Spleen (tissue), 13 donors: Measurements from ENCODE around the gene KRT20. TPM values are rescaled to one million over a fixed set of nuclear protein-coding genes. Genes with fewer than 3 reads are reported as not detected.

Experiments
- DNase-seq: peaks from one replicate; pipeline ENCODE4 v3.0.0-alpha.2; 2020
- H3K27ac ChIP-seq, 8 donors: fragments of 200-600 bp; sonication (generic) in 7 of 8; 1 replicate in 4 of 8; 2 replicates in 4 of 8; pipeline versions ENCODE4 v1.5.0 to v1.8.0; 2016 to 2021; ENCODE audit warnings: inconsistent platforms in 4 of 8, mild to moderate bottlenecking in 4 of 8, moderate library complexity in 1 of 8
- H3K27me3 ChIP-seq, 7 donors: fragments of 200-600 bp; sonication (generic) in 6 of 7; replicated peaks in 1 of 7; 1 replicate in 4 of 7; 2 replicates in 3 of 7; pipeline versions ENCODE4 v1.5.0 to v1.8.0; 2016 to 2021; ENCODE audit warnings: inconsistent platforms in 3 of 7, mild to moderate bottlenecking in 1 of 7
- H3K36me3 ChIP-seq, 6 donors: fragments of 200-600 bp; sonication (generic) in 5 of 6; 1 replicate in 4 of 6; 2 replicates in 2 of 6; pipeline versions ENCODE4 v1.5.0 to v1.8.0; 2016 to 2021; ENCODE audit warnings: inconsistent platforms in 2 of 6
- H3K4me1 ChIP-seq, 6 donors: fragments of 200-600 bp; sonication (generic) in 5 of 6; 1 replicate in 3 of 6; 2 replicates in 3 of 6; pipeline versions ENCODE4 v1.5.0 to v1.8.0; 2016 to 2021; ENCODE audit warnings: inconsistent platforms in 3 of 6
- H3K4me3 ChIP-seq, 8 donors: fragments of 200-600 bp; sonication (generic) in 7 of 8; 1 replicate in 4 of 8; 2 replicates in 4 of 8; pipeline versions ENCODE4 v1.5.0 to v1.8.0; 2016 to 2021; ENCODE audit warnings: inconsistent platforms in 4 of 8, mild to moderate bottlenecking in 4 of 8, moderate library complexity in 2 of 8
- H3K9me3 ChIP-seq, 8 donors: fragments of 200-600 bp; sonication (generic) in 7 of 8; 1 replicate in 4 of 8; 2 replicates in 4 of 8; pipeline versions ENCODE4 v1.5.0 to v1.8.0; 2016 to 2021; ENCODE audit warnings: inconsistent platforms in 4 of 8
- CTCF ChIP-seq, 11 experiments: fragments of 200-600 bp in 7 of 11; fragments of 450-650 bp in 4 of 11; sonication (generic) in 4 of 11; IDR thresholded peaks in 8 of 11; conservative IDR thresholded peaks in 3 of 11; 1 replicate in 7 of 11; 2 replicates in 4 of 11; pipeline versions ENCODE4 v1.4.0 to v1.8.0; 2016 to 2021; ENCODE audit warnings: antibody characterized with exemption in 11 of 11, inconsistent platforms in 4 of 11, mild to moderate bottlenecking in 1 of 11
- POLR2A ChIP-seq, 3 donors: fragments of 450-650 bp; IDR thresholded peaks; one replicate each; pipeline ENCODE4 v1.5.1; 2017; ENCODE audit warnings: antibody characterized with exemption in 3 of 3, mild to moderate bottlenecking in 1 of 3
- POLR2AphosphoS5 ChIP-seq, 3 donors: sonication (generic); formaldehyde crosslinking; IDR thresholded peaks; one replicate each; pipeline ENCODE4 v1.5.1; 2017; ENCODE audit warnings: antibody characterized with exemption in 3 of 3
- WGBS, 5 donors: extraction: QIAGEN DNeasy Blood & Tissue Kit in 3 of 5; methylation state at CpG; one replicate each; pipeline versions ENCODE4 v1.1.5 to v1.1.7; 2013 to 2018; 5-methylcytosine and 5-hydroxymethylcytosine counted together
- intact Hi-C: fragments of 100-400 bp; cut with DNase I; formaldehyde crosslinking; loops from one replicate; pipeline ENCODE4 v1.15.0; 2023; ENCODE audit warnings: low total_unique reads
- long read RNA-seq, 2 donors: transcript quantifications; one replicate each; lab custom pipeline, GENCODE V29; 2026
- polyA plus RNA-seq, 3 donors: library from polyadenylated mRNA; stranded (reverse); fragments of 200-250 nt; gene quantifications; one replicate each; pipeline ENCODE4 v1.2.1, GENCODE V29; 2013
- total RNA-seq, 7 donors: library from RNA; depleted of rRNA in 3 of 7; stranded (reverse); fragments of >200 nt in 3 of 7; fragmentation: NEBNext Ultra II Directional in 4 of 7; extraction: Animal tissue kit (Norgen Biotek cat#: 25700) in 4 of 7; gene quantifications; one replicate each; pipeline versions ENCODE4 v1.1.0 to v1.2.1, GENCODE V29; 2016 to 2021
- donor health status: healthy with polysubstance abuse.
- donor health status: DM: no; HTN: no; CAD: no; lungs with moderate emphysema.
- donor health status: DM: no; HTN: no; CAD: no.
- donor health status: Bipolar disorder and iron deficiency.
- donor health status: healthy.
- donor health status: DM: no; HTN: no; CAD: no.
- donor health status: DM: yes; HTN: yes; CAD: no.

The KRT20 gene
- total RNA-seq = not detected
- under 1 TPM in 2 of 3 donors, not detected in 1; 0.07 to 0.45 TPM for polyA plus RNA-seq
- long read RNA-seq, donor 1 = 0 reads
- long read RNA-seq, donor 2 = 0 reads

GRCh38 chr17:40884708-40885512 is at the start of gene KRT20:
TSS of gene KRT20 (minus strand) at chr17:40885242. CDS start at chr17:40885185, 57 bp downstream.
- Histone ChIP-seq H3K27ac (no peak within 1 kb of the TSS), H3K27me3 (peaks cover 0 to 45% (median 10%) of the 10 kb centered on the region in 7 donors), H3K4me3 (no peak within 1 kb of the TSS), H3K4me1 (no peaks in the 10 kb centered on the region), H3K36me3 (no peaks in the 10 kb centered on the region), H3K9me3 (no peaks in the 10 kb centered on the region)
- DNase-seq = no peak
- 85 to 94% (median 90%) methylated on average over 23 of the region's 23 CpGs for WGBS, 5 donors
- intact Hi-C loops = no loop called here
- TF ChIP-seq CTCF (IDR thresholded peaks at IDR 0.05 in 8 of 11, conservative IDR thresholded peaks at IDR 0.05 in 3 of 11) = no peak
- no peak for TF ChIP-seq POLR2A (IDR thresholded peaks at IDR 0.05)
- no peak for TF ChIP-seq POLR2AphosphoS5 (IDR thresholded peaks at IDR 0.05)

GRCh38 chr17:40932608-40933007 is 47.6 kb upstream of the KRT20 start:
- H3K9me3 ChIP-seq = no peaks in the 10 kb centered on the region
- WGBS, 5 donors = 66 to 93% (median 72%) methylated on average over 2 of the region's 2 CpGs
- no peak for TF ChIP-seq POLR2A (IDR thresholded peaks at IDR 0.05)
- DNase-seq = no peak
- H3K27me3 ChIP-seq = peaks cover 0 to 8% (median 0%) of the 10 kb centered on the region in 7 donors
- no peaks in the 10 kb centered on the region for H3K4me1 ChIP-seq
- H3K4me3 ChIP-seq = no peak overlapping the region
- no peak overlapping the region for H3K27ac ChIP-seq
- intact Hi-C loops = no loop called here
- H3K36me3 ChIP-seq = no peaks in the 10 kb centered on the region

GRCh38 chr17:40931311-40931710 is 46.3 kb upstream of the KRT20 start:
- H3K4me1 ChIP-seq = no peaks in the 10 kb centered on the region
- no peaks in the 10 kb centered on the region for H3K36me3 ChIP-seq

GRCh38 chr17:40926341-40926740 is 41.3 kb upstream of the KRT20 start:
- H3K27me3 ChIP-seq = peaks cover 0 to 23% (median 0%) of the 10 kb centered on the region in 7 donors
- H3K27ac ChIP-seq = no peak overlapping the region
- DNase-seq = no peak
- TF ChIP-seq CTCF (IDR thresholded peaks at IDR 0.05 in 8 of 11, conservative IDR thresholded peaks at IDR 0.05 in 3 of 11) (no peak), POLR2AphosphoS5 (IDR thresholded peaks at IDR 0.05) (no peak), POLR2A (IDR thresholded peaks at IDR 0.05) (no peak)
- H3K4me3 ChIP-seq = no peak overlapping the region
- H3K9me3 ChIP-seq = no peaks in the 10 kb centered on the region
- intact Hi-C loops = no loop called here
- WGBS, 5 donors = 80 to 92% (median 86%) methylated on average over 8 of the region's 8 CpGs
- H3K4me1 ChIP-seq = no peaks in the 10 kb centered on the region
- H3K36me3 ChIP-seq = no peaks in the 10 kb centered on the region

More at GRCh38 chr17:40931311-40931710, 46.3 kb upstream of the KRT20 start:
- Histone ChIP-seq H3K27me3 (peaks cover 0 to 17% (median 0%) of the 10 kb centered on the region in 7 donors), H3K9me3 (no peaks in the 10 kb centered on the region), H3K4me3 (no peak overlapping the region), H3K27ac (no peak overlapping the region)
- intact Hi-C loops = no loop called here
- no peak for DNase-seq
- WGBS, 5 donors = 60 to 76% (median 72%) methylated on average over 3 of the region's 3 CpGs
- TF ChIP-seq POLR2A (IDR thresholded peaks at IDR 0.05) (no peak), POLR2AphosphoS5 (IDR thresholded peaks at IDR 0.05) (no peak), CTCF (IDR thresholded peaks at IDR 0.05 in 8 of 11, conservative IDR thresholded peaks at IDR 0.05 in 3 of 11) (no peak)
